Liver (tissue), 9 donors: ENCODE data around the gene NSMF. TPM values are rescaled to one million over a fixed set of nuclear protein-coding genes. Genes with fewer than 3 reads are reported as not detected.

Experiments used
- DNase-seq: peaks from one replicate; pipeline ENCODE4 v3.0.0-alpha.2; 2017; ENCODE audit warnings: low spot score
- H3K27ac ChIP-seq, 2 donors: one replicate each; pipeline ENCODE4 v1.7.0; 2013; ENCODE audit warnings: inconsistent platforms in 2 of 2, low read length in 2 of 2, control low read depth in 1 of 2, low read depth in 1 of 2, mild to moderate bottlenecking in 1 of 2
- H3K27me3 ChIP-seq, 4 donors: one replicate each; pipeline versions ENCODE4 v1.6.1 to v1.7.0; 2013; ENCODE audit warnings: low read length in 3 of 4, inconsistent platforms in 1 of 4, mild to moderate bottlenecking in 1 of 4, moderate library complexity in 1 of 4; ENCODE audit not compliant: control insufficient read depth in 4 of 4, insufficient read depth in 4 of 4
- H3K36me3 ChIP-seq, 4 donors: one replicate each; pipeline versions ENCODE4 v1.6.1 to v1.7.0; 2013; ENCODE audit warnings: low read length in 3 of 4, mild to moderate bottlenecking in 3 of 4, low read depth in 1 of 4, moderate library complexity in 1 of 4; ENCODE audit not compliant: control insufficient read depth in 4 of 4, insufficient read depth in 3 of 4
- H3K4me1 ChIP-seq, 4 donors: one replicate each; pipeline versions ENCODE4 v1.6.1 to v1.7.0; 2013; ENCODE audit warnings: low read length in 3 of 4, mild to moderate bottlenecking in 3 of 4, moderate library complexity in 1 of 4; ENCODE audit not compliant: control insufficient read depth in 4 of 4, insufficient read depth in 4 of 4
- H3K4me3 ChIP-seq, 3 donors: one replicate each; pipeline versions ENCODE4 v1.6.1 to v1.7.0; 2013; ENCODE audit warnings: low read length in 3 of 3, control low read depth in 1 of 3, low read depth in 1 of 3, mild to moderate bottlenecking in 1 of 3
- H3K9ac ChIP-seq, 2 donors: one replicate each; pipeline ENCODE4 v1.7.0; 2013; ENCODE audit warnings: low read length in 2 of 2, mild to moderate bottlenecking in 2 of 2, moderate library complexity in 2 of 2, control low read depth in 1 of 2, low read depth in 1 of 2
- H3K9me3 ChIP-seq, 4 donors: one replicate each; pipeline versions ENCODE4 v1.6.1 to v1.7.0; 2013; ENCODE audit warnings: low read length in 3 of 4; ENCODE audit not compliant: control insufficient read depth in 4 of 4
- EGR1 ChIP-seq, 2 donors: IDR thresholded peaks; 2 replicates each; pipeline ENCODE4 v1.6.1; 2016 to 2018; ENCODE audit warnings: antibody characterized with exemption in 2 of 2, low read depth in 2 of 2
- FOXA1 ChIP-seq: IDR thresholded peaks from 2 replicates; pipeline ENCODE4 v1.6.1; 2016; ENCODE audit warnings: antibody characterized with exemption
- FOXA2 ChIP-seq: IDR thresholded peaks from 2 replicates; pipeline ENCODE4 v1.6.1; 2016; ENCODE audit warnings: antibody characterized with exemption
- GABPA ChIP-seq, 2 donors: IDR thresholded peaks in 1 of 2; conservative IDR thresholded peaks in 1 of 2; 2 replicates each; pipeline ENCODE4 v1.6.1; 2016; ENCODE audit warnings: antibody characterized with exemption in 2 of 2, mild to moderate bottlenecking in 1 of 2, moderate library complexity in 1 of 2
- HNF4A ChIP-seq, 2 donors: conservative IDR thresholded peaks; 2 replicates each; pipeline ENCODE4 v1.6.1; 2016; ENCODE audit warnings: antibody characterized with exemption in 2 of 2, mild to moderate bottlenecking in 2 of 2
- HNF4G ChIP-seq: IDR thresholded peaks from 2 replicates; pipeline ENCODE4 v1.6.1; 2016; ENCODE audit warnings: antibody characterized with exemption
- JUND ChIP-seq, 2 donors: IDR thresholded peaks; 2 replicates each; pipeline ENCODE4 v1.6.1; 2016; ENCODE audit warnings: antibody characterized with exemption in 2 of 2
- NR2F2 ChIP-seq: IDR thresholded peaks from 2 replicates; pipeline ENCODE4 v1.6.1; 2016; ENCODE audit warnings: antibody characterized with exemption
- RAD21 ChIP-seq, 2 donors: IDR thresholded peaks; 2 replicates each; pipeline ENCODE4 v1.6.1; 2016; ENCODE audit warnings: antibody characterized with exemption in 2 of 2, mild to moderate bottlenecking in 2 of 2
- RXRA ChIP-seq, 2 donors: IDR thresholded peaks; 2 replicates each; pipeline ENCODE4 v1.6.1; 2017 to 2018; ENCODE audit warnings: antibody characterized with exemption in 2 of 2, mild to moderate bottlenecking in 1 of 2
- SP1 ChIP-seq: IDR thresholded peaks from 2 replicates; pipeline ENCODE4 v1.6.1; 2018; ENCODE audit warnings: antibody characterized with exemption, mild to moderate bottlenecking
- TAF1 ChIP-seq: conservative IDR thresholded peaks from 2 replicates; pipeline ENCODE4 v1.6.1; 2016; ENCODE audit warnings: antibody characterized with exemption, mild to moderate bottlenecking
- YY1 ChIP-seq: IDR thresholded peaks from 2 replicates; pipeline ENCODE4 v1.6.1; 2016; ENCODE audit warnings: antibody characterized with exemption, mild to moderate bottlenecking
- WGBS: extraction: QIAGEN DNeasy Blood & Tissue Kit; methylation state at CpG from one replicate; pipeline ENCODE4 v1.1.7; 2013; 5-methylcytosine and 5-hydroxymethylcytosine counted together
- polyA plus RNA-seq, 2 donors: library from polyadenylated mRNA; stranded (reverse) in 1 of 2; unstranded in 1 of 2; fragments of 200-250 nt in 1 of 2; fragments of >200 nt in 1 of 2; fragmentation: Nextera tagmentation in 1 of 2; extraction: Ambion mirVana in 1 of 2; gene quantifications; one replicate each; pipeline versions ENCODE4 v1.2.1 to v1.2.3, GENCODE V29; 2013 to 2015
- total RNA-seq, 2 donors: library from RNA; depleted of rRNA; stranded (reverse); fragments of >200 nt; gene quantifications; one replicate each; pipeline ENCODE4 v1.2.3, GENCODE V29; 2014
- TF ChIP-seq, protein P1 (sequence below): IDR thresholded peaks from 2 replicates; pipeline ENCODE4 v1.6.1; 2016; ENCODE audit warnings: antibody characterized with exemption
- TF ChIP-seq, protein P2 (sequence below): IDR thresholded peaks from 2 replicates; pipeline ENCODE4 v1.6.1; 2016; ENCODE audit warnings: antibody characterized with exemption
- TF ChIP-seq, protein P3 (sequence below): IDR thresholded peaks from 2 replicates; pipeline ENCODE4 v1.6.1; 2016; ENCODE audit warnings: antibody characterized with exemption
- TF ChIP-seq, protein P4 (sequence below): IDR thresholded peaks from 2 replicates; pipeline ENCODE4 v1.6.1; 2016; ENCODE audit warnings: antibody characterized with exemption, mild to moderate bottlenecking
- TF ChIP-seq, protein P5 (sequence below): fragments of 150-350 bp; IDR thresholded peaks from 2 replicates; pipeline ENCODE4 v1.5.1; 2017; ENCODE audit warnings: improper control_type of control experiment, low read depth, low read length; ENCODE audit not compliant: missing input control
- donor health status: healthy.
- donor health status: healthy.
- donor health status: healthy.
- donor health status: healthy.
- donor health status: healthy.

NSMF gene
- total and polyA plus RNA-seq, 4 donors: 1.7 to 13.5 (median 8.7) TPM

DNA sequence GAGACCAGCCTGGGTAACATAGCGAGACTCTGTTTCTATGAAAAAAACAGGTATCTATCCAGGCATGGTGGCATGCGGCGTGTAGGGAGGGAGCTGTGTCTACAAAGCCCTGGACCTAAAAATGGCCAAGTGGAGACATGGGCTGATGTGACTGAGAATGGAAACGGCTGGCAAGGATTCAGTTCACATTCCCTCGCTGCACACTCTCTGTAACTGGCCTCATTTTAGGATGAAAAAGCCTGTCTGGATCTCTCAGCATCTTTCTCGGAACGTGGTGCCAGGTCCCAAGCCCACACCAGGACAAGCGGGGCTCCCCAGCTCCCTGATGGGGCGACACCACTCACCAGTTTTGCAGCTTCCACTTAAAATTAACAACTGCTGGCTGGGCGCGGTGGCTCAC, 49.6 kb downstream of the NSMF start (continued):
- TF ChIP-seq, protein P1, sequence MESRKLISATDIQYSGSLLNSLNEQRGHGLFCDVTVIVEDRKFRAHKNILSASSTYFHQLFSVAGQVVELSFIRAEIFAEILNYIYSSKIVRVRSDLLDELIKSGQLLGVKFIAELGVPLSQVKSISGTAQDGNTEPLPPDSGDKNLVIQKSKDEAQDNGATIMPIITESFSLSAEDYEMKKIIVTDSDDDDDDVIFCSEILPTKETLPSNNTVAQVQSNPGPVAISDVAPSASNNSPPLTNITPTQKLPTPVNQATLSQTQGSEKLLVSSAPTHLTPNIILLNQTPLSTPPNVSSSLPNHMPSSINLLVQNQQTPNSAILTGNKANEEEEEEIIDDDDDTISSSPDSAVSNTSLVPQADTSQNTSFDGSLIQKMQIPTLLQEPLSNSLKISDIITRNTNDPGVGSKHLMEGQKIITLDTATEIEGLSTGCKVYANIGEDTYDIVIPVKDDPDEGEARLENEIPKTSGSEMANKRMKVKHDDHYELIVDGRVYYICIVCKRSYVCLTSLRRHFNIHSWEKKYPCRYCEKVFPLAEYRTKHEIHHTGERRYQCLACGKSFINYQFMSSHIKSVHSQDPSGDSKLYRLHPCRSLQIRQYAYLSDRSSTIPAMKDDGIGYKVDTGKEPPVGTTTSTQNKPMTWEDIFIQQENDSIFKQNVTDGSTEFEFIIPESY: no peak

DNA sequence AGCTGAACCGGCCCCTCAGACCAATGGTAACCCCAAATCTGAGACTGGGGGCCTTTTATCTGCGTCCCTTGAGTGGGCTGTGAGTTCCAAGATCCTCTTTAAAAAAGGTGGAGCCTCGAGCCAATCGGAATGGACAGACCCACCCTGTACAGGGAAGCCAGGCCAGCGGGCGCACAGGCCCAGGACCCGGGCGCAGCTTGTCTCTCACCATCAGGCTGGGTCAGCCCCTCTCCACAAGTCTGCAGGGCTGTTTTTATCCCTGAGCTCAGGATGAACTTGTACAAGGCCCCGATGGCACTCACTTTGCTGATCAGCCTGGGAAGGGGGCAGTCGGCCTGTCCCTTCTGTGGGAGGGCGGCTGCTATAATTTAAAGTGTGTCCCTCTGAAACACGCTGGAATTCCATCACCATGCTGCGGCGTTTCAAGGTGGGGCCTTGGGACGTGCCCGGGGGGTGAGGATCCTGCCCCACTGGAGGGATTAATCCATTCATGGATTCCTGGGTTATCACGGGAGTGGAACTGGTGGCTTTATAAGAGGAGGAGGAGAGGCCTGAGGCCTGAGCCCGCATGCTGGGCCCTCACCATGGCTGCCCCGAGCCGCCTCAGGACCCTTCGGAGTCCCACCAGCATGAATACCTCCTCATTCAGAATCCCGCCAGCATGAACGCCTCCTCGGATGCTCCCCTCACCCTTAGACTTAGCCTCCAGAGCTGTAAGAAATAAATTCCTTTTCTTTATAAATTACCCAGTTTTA, 50.3 kb downstream of the NSMF start:
- Histone ChIP-seq H3K9me3 (no peaks in the 10 kb centered on the region), H3K36me3 (no peaks in the 10 kb centered on the region), H3K27ac (no peak overlapping the region), H3K9ac (no peak overlapping the region), H3K4me3 (no peak overlapping the region), H3K4me1 (peaks cover 5 to 10% (median 6%) of the 10 kb centered on the region in 4 donors), H3K27me3 (no peaks in the 10 kb centered on the region)
- 96% methylated on average over 24 of the region's 24 CpGs for WGBS
- TF ChIP-seq JUND (IDR thresholded peaks at IDR 0.05) (no peak), FOXA2 (no peak), EGR1 (IDR thresholded peaks at IDR 0.05; ENCODE audit: low read depth in 2 of 2) (no peak), RAD21 (IDR thresholded peaks at IDR 0.05) (no peak)
- DNase-seq: no peak

DNA sequence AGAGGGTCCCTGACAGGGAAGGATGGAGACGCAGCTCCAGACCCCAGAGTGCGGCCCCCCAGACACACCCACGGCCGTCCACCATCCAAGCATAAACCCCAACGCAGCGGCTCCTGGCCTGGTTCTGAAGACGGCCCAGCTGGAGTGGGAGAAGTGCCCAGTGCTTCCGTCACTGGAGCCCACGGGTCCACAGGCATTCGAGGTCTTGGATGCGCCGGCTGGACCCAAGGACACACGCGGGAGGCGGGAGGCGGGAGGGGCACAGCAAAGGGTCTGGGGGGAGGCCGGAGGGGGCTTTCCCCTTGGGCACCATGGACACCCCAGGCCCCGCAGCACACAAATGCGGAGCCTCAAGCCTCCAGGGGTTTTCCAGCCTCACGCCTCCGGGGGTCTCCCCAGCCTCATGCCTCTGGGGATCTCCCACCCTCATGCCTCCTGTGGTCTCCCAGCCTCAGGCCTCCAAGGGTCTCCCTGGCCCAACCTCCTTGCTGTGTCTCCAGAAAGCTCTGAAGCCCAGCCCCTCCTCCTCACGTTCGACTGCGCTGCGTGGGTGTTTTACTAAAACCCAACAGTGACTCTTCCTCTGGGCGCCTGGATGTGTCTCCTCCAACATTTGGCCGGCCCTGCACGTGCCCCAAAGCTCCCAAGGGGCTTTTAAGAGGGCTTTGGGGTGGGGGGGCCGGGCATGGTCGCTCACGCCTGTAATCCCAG, 51.4 kb downstream of the NSMF start:
- Histone ChIP-seq H3K27ac (no peak overlapping the region), H3K9ac (no peak overlapping the region)
- TF ChIP-seq FOXA2 (no peak), HNF4A (conservative IDR thresholded peaks at IDR 0.05) (no peak), NR2F2 (no peak), JUND (IDR thresholded peaks at IDR 0.05) (no peak), RXRA (IDR thresholded peaks at IDR 0.05) (no peak), FOXA1 (no peak), HNF4G (no peak), TAF1 (no peak), EGR1 (IDR thresholded peaks at IDR 0.05; ENCODE audit: low read depth in 2 of 2) (no peak), GABPA (IDR thresholded peaks at IDR 0.05 in 1 of 2, conservative IDR thresholded peaks at IDR 0.05 in 1 of 2) (no peak), YY1 (no peak), RAD21 (IDR thresholded peaks at IDR 0.05) (no peak), SP1 (no peak)
- TF ChIP-seq, protein P2, sequence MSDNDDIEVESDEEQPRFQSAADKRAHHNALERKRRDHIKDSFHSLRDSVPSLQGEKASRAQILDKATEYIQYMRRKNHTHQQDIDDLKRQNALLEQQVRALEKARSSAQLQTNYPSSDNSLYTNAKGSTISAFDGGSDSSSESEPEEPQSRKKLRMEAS: no peak
- TF ChIP-seq, protein P3, sequence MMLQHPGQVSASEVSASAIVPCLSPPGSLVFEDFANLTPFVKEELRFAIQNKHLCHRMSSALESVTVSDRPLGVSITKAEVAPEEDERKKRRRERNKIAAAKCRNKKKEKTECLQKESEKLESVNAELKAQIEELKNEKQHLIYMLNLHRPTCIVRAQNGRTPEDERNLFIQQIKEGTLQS: no peak
- TF ChIP-seq, protein P4, sequence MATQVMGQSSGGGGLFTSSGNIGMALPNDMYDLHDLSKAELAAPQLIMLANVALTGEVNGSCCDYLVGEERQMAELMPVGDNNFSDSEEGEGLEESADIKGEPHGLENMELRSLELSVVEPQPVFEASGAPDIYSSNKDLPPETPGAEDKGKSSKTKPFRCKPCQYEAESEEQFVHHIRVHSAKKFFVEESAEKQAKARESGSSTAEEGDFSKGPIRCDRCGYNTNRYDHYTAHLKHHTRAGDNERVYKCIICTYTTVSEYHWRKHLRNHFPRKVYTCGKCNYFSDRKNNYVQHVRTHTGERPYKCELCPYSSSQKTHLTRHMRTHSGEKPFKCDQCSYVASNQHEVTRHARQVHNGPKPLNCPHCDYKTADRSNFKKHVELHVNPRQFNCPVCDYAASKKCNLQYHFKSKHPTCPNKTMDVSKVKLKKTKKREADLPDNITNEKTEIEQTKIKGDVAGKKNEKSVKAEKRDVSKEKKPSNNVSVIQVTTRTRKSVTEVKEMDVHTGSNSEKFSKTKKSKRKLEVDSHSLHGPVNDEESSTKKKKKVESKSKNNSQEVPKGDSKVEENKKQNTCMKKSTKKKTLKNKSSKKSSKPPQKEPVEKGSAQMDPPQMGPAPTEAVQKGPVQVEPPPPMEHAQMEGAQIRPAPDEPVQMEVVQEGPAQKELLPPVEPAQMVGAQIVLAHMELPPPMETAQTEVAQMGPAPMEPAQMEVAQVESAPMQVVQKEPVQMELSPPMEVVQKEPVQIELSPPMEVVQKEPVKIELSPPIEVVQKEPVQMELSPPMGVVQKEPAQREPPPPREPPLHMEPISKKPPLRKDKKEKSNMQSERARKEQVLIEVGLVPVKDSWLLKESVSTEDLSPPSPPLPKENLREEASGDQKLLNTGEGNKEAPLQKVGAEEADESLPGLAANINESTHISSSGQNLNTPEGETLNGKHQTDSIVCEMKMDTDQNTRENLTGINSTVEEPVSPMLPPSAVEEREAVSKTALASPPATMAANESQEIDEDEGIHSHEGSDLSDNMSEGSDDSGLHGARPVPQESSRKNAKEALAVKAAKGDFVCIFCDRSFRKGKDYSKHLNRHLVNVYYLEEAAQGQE: no peak
- TF ChIP-seq, protein P1: no peak
- TF ChIP-seq, protein P5, sequence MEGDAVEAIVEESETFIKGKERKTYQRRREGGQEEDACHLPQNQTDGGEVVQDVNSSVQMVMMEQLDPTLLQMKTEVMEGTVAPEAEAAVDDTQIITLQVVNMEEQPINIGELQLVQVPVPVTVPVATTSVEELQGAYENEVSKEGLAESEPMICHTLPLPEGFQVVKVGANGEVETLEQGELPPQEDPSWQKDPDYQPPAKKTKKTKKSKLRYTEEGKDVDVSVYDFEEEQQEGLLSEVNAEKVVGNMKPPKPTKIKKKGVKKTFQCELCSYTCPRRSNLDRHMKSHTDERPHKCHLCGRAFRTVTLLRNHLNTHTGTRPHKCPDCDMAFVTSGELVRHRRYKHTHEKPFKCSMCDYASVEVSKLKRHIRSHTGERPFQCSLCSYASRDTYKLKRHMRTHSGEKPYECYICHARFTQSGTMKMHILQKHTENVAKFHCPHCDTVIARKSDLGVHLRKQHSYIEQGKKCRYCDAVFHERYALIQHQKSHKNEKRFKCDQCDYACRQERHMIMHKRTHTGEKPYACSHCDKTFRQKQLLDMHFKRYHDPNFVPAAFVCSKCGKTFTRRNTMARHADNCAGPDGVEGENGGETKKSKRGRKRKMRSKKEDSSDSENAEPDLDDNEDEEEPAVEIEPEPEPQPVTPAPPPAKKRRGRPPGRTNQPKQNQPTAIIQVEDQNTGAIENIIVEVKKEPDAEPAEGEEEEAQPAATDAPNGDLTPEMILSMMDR: no peak

More for the DNA sequence above, 51.4 kb downstream of the NSMF start:
- DNase-seq: no peak
- H3K4me1 ChIP-seq: peaks cover 5 to 10% (median 6%) of the 10 kb centered on the region in 4 donors
- H3K27me3 ChIP-seq: no peaks in the 10 kb centered on the region
- no peaks in the 10 kb centered on the region for H3K36me3 ChIP-seq
- no peak overlapping the region for H3K4me3 ChIP-seq
- WGBS: 66% methylated on average over 31 of the region's 31 CpGs
- H3K9me3 ChIP-seq: no peaks in the 10 kb centered on the region
